ENCODE measurements around the gene SIGLEC14. TPM values are rescaled to one million over a fixed set of nuclear protein-coding genes. Genes with fewer than 3 reads are reported as not detected.

The SIGLEC14 gene
- polyA plus RNA-seq, 2 of the 4 experiments (the other 2 are of a cell fraction) = 0.03 TPM; not detected in 1

GRCh38 chr19:51628153-51628939 lies 18.3 kb downstream of the SIGLEC14 start:
- ATAC-seq (no peak), DNase-seq (ENCODE audit: low read depth in 1 of 2, low spot score in 1 of 2) (no peak), FAIRE-seq (no peak)
- Histone ChIP-seq H3K4me2 (no peak overlapping the region), H3K4me1 (no peaks in the 10 kb centered on the region), H3K27ac (no peak overlapping the region), H3K9me3 (no peaks in the 10 kb centered on the region), H3K4me3 (no peak overlapping the region)
- CTCF ChIA-PET = interaction anchor here (1.8 kb wide), 1 partner anchor 29 kb away, joined by 4 read pairs; no protein-coding TSS in a partner anchor
- POLR2A ChIA-PET = no interaction called here
- TF ChIP-seq CHD4 (IDR thresholded peaks at IDR 0.05; ENCODE audit: borderline replicate concordance) = no peak
- TF ChIP-seq JUNB (IDR thresholded peaks at IDR 0.05) = no peak
- no peak for TF ChIP-seq HOXA7 (CRISPR knock-in tag; IDR thresholded peaks at IDR 0.05)
- TF ChIP-seq NPAS2 (CRISPR knock-in tag; IDR thresholded peaks at IDR 0.05; ENCODE audit: borderline replicate concordance) = no peak
- no peak for TF ChIP-seq MYC (IDR thresholded peaks at IDR 0.05; ENCODE audit: borderline replicate concordance, low read length)
- TF ChIP-seq ESRRA (IDR thresholded peaks at IDR 0.05; ENCODE audit: borderline replicate concordance, low read length) = no peak
- TF ChIP-seq RAD21 (conservative IDR thresholded peaks at IDR 0.05 in 1 of 2, IDR thresholded peaks at IDR 0.05 in 1 of 2) = no peak
- no peak for TF ChIP-seq SMC3 (IDR thresholded peaks at IDR 0.05)
- no peak for TF ChIP-seq SREBF2 (IDR thresholded peaks at IDR 0.05)
- TF ChIP-seq, protein P1, sequence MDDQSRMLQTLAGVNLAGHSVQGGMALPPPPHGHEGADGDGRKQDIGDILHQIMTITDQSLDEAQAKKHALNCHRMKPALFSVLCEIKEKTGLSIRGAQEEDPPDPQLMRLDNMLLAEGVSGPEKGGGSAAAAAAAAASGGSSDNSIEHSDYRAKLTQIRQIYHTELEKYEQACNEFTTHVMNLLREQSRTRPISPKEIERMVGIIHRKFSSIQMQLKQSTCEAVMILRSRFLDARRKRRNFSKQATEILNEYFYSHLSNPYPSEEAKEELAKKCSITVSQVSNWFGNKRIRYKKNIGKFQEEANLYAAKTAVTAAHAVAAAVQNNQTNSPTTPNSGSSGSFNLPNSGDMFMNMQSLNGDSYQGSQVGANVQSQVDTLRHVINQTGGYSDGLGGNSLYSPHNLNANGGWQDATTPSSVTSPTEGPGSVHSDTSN (IDR thresholded peaks at IDR 0.05) = no peak
- no peak for TF ChIP-seq NFE2L2 (conservative IDR thresholded peaks at IDR 0.05; ENCODE audit: low read length)
- WGBS (ENCODE audit: missing lambda C conversion rate) = 50% methylated on average over 14 of the region's 14 CpGs

GRCh38 chr19:51627491-51628138 lies 19.0 kb downstream of the SIGLEC14 start:
- CTCF ChIA-PET = interaction anchor here (1.0 to 1.8 kb wide), 2 partner anchors 13 to 30 kb away, joined by 3 to 4 read pairs; no protein-coding TSS in a partner anchor
- no peak for FAIRE-seq

GRCh38 chr19:51626675-51627074 lies 19.9 kb downstream of the SIGLEC14 start:
- ChIA-PET CTCF (interaction anchor here (1.0 to 1.8 kb wide), 3 partner anchors 12 to 31 kb away, joined by 3 to 4 read pairs (median 4); no protein-coding TSS in a partner anchor), POLR2A (no interaction called here)
- FAIRE-seq = no peak

More at GRCh38 chr19:51627491-51628138, 19.0 kb downstream of the SIGLEC14 start:
- TF ChIP-seq HDAC2 (IDR thresholded peaks at IDR 0.05) (no peak), FOXS1 (CRISPR knock-in tag; IDR thresholded peaks at IDR 0.05) (no peak), CEBPB (IDR thresholded peaks at IDR 0.05) (no peak), NFE2L2 (conservative IDR thresholded peaks at IDR 0.05; ENCODE audit: low read length) (no peak), EP300 (IDR thresholded peaks at IDR 0.05) (no peak), TFCP2L1 (CRISPR knock-in tag; IDR thresholded peaks at IDR 0.05) (no peak), ZSCAN20 (CRISPR knock-in tag; IDR thresholded peaks at IDR 0.05) (no peak), RARB (CRISPR knock-in tag; IDR thresholded peaks at IDR 0.05) (no peak), KDM1A (IDR thresholded peaks at IDR 0.05; ENCODE audit: low read depth) (no peak), ESRRA (IDR thresholded peaks at IDR 0.05; ENCODE audit: borderline replicate concordance, low read length) (no peak), ZFP36 (IDR thresholded peaks at IDR 0.05; ENCODE audit: borderline replicate concordance, partially characterized antibody) (no peak)
- DNase-seq (ENCODE audit: low read depth in 1 of 2, low spot score in 1 of 2) (no peak), ATAC-seq (no peak; a peak in 1 of 6 replicates)
- no peak overlapping the region for H3K27ac ChIP-seq
- POLR2A ChIA-PET = no interaction called here
- H3K9me3 ChIP-seq = no peaks in the 10 kb centered on the region; the same call in 2 of the 3 replicates
- no peak overlapping the region for H3K4me2 ChIP-seq
- no peak overlapping the region for H3K4me3 ChIP-seq
- no peaks in the 10 kb centered on the region for H3K4me1 ChIP-seq
- 38% methylated on average over 11 of the region's 16 CpGs for WGBS (ENCODE audit: missing lambda C conversion rate)

More at GRCh38 chr19:51626675-51627074, 19.9 kb downstream of the SIGLEC14 start:
- Histone ChIP-seq H3K4me1 (no peaks in the 10 kb centered on the region), H3K4me2 (no peak overlapping the region), H3K9me3 (no peaks in the 10 kb centered on the region; the same call in 2 of the 3 replicates), H3K4me3 (no peak overlapping the region), H3K27ac (no peak overlapping the region)
- DNase-seq (ENCODE audit: low read depth in 1 of 2, low spot score in 1 of 2) = no peak
- WGBS (ENCODE audit: missing lambda C conversion rate) = 3% methylated on average over 2 of the region's 2 CpGs
- TF ChIP-seq CBX8 (IDR thresholded peaks at IDR 0.05) (no peak), CHD2 (IDR thresholded peaks at IDR 0.05; ENCODE audit: low read length, partially characterized antibody) (no peak), EP300 (IDR thresholded peaks at IDR 0.05) (no peak), RFX5 (IDR thresholded peaks at IDR 0.05) (no peak), SREBF2 (IDR thresholded peaks at IDR 0.05) (no peak), RARB (CRISPR knock-in tag; IDR thresholded peaks at IDR 0.05) (no peak), HES2 (IDR thresholded peaks at IDR 0.05) (no peak), HOXB5 (CRISPR knock-in tag; IDR thresholded peaks at IDR 0.05) (no peak), HEYL (CRISPR knock-in tag; IDR thresholded peaks at IDR 0.05) (no peak), CEBPB (IDR thresholded peaks at IDR 0.05) (no peak), BHLHE40 (IDR thresholded peaks at IDR 0.05; ENCODE audit: low read depth, low read length) (no peak), KDM5A (IDR thresholded peaks at IDR 0.05) (no peak), HOXB13 (CRISPR knock-in tag; IDR thresholded peaks at IDR 0.05; ENCODE audit: low read depth) (no peak)
- TF ChIP-seq, protein P1 (IDR thresholded peaks at IDR 0.05) = no peak
- no peak for ATAC-seq
